Right lobe of liver (tissue), 6 donors: ENCODE results near the gene RANBP17. TPM values are rescaled to one million over a fixed set of nuclear protein-coding genes. Genes with fewer than 3 reads are reported as not detected.
A peak's percentile ranks its signal among the peaks of the same experiment; 100 is the strongest.

Experiments used
- ATAC-seq, 4 donors: fragments of 200-7000 bp; cut with Tn5 transposase; one replicate each; pipeline ENCODE4 v1.9.1; 2020; ENCODE audit warnings: mild to moderate bottlenecking in 4 of 4, moderate library complexity in 4 of 4
- DNase-seq, 3 donors: peaks; one replicate each; pipeline ENCODE4 v3.0.0-alpha.2; 2020
- H3K27ac ChIP-seq, 3 donors: fragments of 200-600 bp; one replicate each; pipeline ENCODE4 v1.8.0; 2022
- H3K27me3 ChIP-seq, 2 donors: fragments of 200-600 bp; one replicate each; pipeline ENCODE4 v1.8.0; 2022
- H3K36me3 ChIP-seq, 4 donors: fragments of 200-600 bp; sonication (generic) in 1 of 4; one replicate each; pipeline versions ENCODE4 v1.5.1 to v1.8.0; 2017 to 2022; ENCODE audit warnings: control low read depth in 1 of 4
- H3K4me1 ChIP-seq, 4 donors: fragments of 200-600 bp; sonication (generic) in 1 of 4; one replicate each; pipeline versions ENCODE4 v1.5.1 to v1.8.0; 2017 to 2022; ENCODE audit warnings: control low read depth in 1 of 4
- H3K4me3 ChIP-seq, 3 donors: fragments of 200-600 bp; one replicate each; pipeline ENCODE4 v1.8.0; 2022
- H3K9me3 ChIP-seq, 4 donors: fragments of 200-600 bp; sonication (generic) in 1 of 4; one replicate each; pipeline versions ENCODE4 v1.5.1 to v1.8.0; 2017 to 2022; ENCODE audit warnings: control low read depth in 1 of 4
- POLR2A ChIP-seq: fragments of 450-650 bp; IDR thresholded peaks from one replicate; pipeline ENCODE4 v1.6.1; 2017; ENCODE audit warnings: antibody characterized with exemption, mild to moderate bottlenecking
- WGBS: methylation state at CpG from one replicate; pipeline ENCODE4 v1.1.6; 2018; ENCODE audit warnings: low coverage, low lambda C conversion rate; ENCODE audit not compliant: insufficient coverage; ENCODE audit errors: missing lambda C conversion rate; 5-methylcytosine and 5-hydroxymethylcytosine counted together
- intact Hi-C, 2 donors: fragments of 100-400 bp; cut with DNase I; formaldehyde crosslinking; loops; one replicate each; pipeline versions ENCODE4 v1.11.2 to v1.14.1; 2022
- total RNA-seq, 6 experiments: library from RNA; depleted of rRNA in 2 of 6; stranded (reverse); fragments of >200 nt in 2 of 6; fragmentation: NEBNext Ultra II Directional in 3 of 6; extraction: Animal tissue kit (Norgen Biotek cat#: 25700) in 3 of 6; gene quantifications; one replicate each; pipeline versions ENCODE4 v1.1.0 to v1.2.4, GENCODE V29; 2016 to 2023
- TF ChIP-seq, protein P1 (sequence below), 4 donors: fragments of 200-600 bp in 3 of 4; fragments of 450-650 bp in 1 of 4; IDR thresholded peaks; one replicate each; pipeline versions ENCODE4 v1.5.1 to v1.8.0; 2016 to 2022; ENCODE audit warnings: antibody characterized with exemption in 4 of 4, mild to moderate bottlenecking in 2 of 4
- donor health status: DM: no; HTN: yes; CAD: no.
- donor health status: DM: no; HTN: no; CAD: no.
- donor health status: DM: no; HTN: no; CAD: no.
- donor health status: DM: no; HTN: yes; CAD: no.
- donor health status: DM: no; HTN: yes; CAD: no.

RANBP17 gene
- total RNA-seq, 6 experiments from 2014 or later = 1.5 to 5.7 (median 4.7) TPM

DNA sequence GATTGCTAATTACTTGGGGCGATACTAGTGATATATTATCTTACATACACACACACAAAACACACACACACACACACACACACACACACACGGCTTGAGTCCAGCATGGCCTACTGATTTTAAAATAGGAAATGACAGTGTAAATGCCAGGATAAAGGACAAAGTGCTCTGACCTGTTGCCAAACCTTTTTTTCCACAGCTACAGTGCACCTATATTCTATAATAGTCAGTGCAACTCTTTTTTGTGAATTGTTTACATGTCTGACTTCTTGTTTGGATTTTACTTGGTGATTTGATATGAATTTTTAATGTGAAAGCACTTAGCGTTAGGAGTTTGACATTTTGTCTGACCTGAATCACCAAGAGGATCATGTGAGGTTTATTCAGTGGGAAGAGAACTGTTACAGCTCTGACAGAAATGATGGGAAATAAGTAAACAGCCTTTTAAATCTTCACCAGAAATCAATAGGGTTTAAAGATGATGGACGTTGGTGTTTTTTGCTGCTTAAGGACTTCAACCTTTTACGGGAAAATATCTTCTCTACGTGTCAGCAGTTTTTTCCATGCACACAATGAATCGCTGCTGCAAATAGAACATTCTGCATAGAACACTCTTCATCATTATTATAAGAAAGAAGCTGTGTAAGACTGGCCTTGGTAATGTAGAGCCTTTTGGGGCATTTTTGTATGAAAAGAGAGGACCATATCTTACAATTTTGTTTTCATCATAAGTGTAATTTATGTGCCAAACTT is 218.5 kb downstream of the RANBP17 start:
- 22% methylated on average over 7 of the region's 7 CpGs for WGBS
- no peak for TF ChIP-seq POLR2A
- TF ChIP-seq, protein P1, sequence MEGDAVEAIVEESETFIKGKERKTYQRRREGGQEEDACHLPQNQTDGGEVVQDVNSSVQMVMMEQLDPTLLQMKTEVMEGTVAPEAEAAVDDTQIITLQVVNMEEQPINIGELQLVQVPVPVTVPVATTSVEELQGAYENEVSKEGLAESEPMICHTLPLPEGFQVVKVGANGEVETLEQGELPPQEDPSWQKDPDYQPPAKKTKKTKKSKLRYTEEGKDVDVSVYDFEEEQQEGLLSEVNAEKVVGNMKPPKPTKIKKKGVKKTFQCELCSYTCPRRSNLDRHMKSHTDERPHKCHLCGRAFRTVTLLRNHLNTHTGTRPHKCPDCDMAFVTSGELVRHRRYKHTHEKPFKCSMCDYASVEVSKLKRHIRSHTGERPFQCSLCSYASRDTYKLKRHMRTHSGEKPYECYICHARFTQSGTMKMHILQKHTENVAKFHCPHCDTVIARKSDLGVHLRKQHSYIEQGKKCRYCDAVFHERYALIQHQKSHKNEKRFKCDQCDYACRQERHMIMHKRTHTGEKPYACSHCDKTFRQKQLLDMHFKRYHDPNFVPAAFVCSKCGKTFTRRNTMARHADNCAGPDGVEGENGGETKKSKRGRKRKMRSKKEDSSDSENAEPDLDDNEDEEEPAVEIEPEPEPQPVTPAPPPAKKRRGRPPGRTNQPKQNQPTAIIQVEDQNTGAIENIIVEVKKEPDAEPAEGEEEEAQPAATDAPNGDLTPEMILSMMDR (IDR thresholded peaks at IDR 0.05) = no peak
- H3K9me3 ChIP-seq = no peaks in the 10 kb centered on the region
- peak overlapping the region in 1 of 3 donors; percentile 78 for H3K27ac ChIP-seq
- intact Hi-C loops = no loop called here
- peaks cover 0 to 15% (median 0%) of the 10 kb centered on the region in 4 donors for H3K4me1 ChIP-seq
- DNase-seq (peak in 1 of 3 donors; percentile 62), ATAC-seq (peak; percentile 77 to 87 (median 84))
- no peaks in the 10 kb centered on the region for H3K27me3 ChIP-seq
- no peaks in the 10 kb centered on the region for H3K36me3 ChIP-seq
- H3K4me3 ChIP-seq = no peak overlapping the region

DNA sequence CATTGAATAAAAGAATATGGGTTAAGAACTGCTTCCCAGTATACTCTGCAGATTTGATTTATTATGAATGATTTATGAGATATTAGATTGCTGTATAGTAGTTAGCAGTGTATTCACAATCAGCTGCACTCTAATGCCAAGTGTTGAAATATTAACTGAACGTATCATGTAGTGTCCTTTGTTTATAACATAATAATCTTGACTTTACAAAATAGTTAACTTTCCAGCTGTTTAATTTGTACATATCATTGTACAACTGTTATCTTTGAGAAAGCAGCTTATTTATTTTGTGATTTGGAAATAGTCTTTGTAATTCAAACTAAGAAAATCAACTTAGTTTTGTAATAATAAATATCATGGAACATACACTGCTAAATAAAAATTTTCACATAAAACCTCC is 219.5 kb downstream of the RANBP17 start:
- ATAC-seq (peak in 3 of 4 donors; percentile 16 to 58 (median 36)), DNase-seq (no peak)
- H3K4me3 ChIP-seq = no peak overlapping the region
- peak overlapping the region in 1 of 3 donors; percentile 78 for H3K27ac ChIP-seq
- peaks cover 0 to 15% (median 0%) of the 10 kb centered on the region in 4 donors for H3K4me1 ChIP-seq
- 22% methylated on average over 1 of the region's 1 CpG for WGBS
- TF ChIP-seq, protein P1 (IDR thresholded peaks at IDR 0.05) = no peak
- no peak for TF ChIP-seq POLR2A
- no peaks in the 10 kb centered on the region for H3K36me3 ChIP-seq
- intact Hi-C loops = no loop called here
- no peaks in the 10 kb centered on the region for H3K27me3 ChIP-seq
- H3K9me3 ChIP-seq = no peaks in the 10 kb centered on the region

DNA sequence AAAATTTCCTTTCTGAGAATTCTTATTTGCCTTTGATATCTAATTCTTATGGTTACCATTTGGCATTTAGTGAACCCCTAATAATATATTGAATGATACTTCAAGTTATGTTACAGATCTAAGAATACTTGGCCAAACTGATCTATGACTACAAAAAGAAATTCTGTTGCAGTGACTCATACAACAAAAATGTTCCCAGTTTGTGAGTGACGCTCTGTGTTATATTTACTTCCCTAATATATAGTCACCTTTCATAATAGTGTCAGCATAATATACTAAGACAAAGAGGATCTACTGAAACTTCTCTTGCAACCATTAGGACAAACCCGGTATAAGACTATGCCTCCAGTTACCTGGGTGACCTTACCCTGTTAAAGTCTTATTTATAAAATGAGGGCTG is 230.4 kb downstream of the RANBP17 start:
- 55% methylated on average over 2 of the region's 2 CpGs for WGBS
- TF ChIP-seq POLR2A = no peak
- TF ChIP-seq, protein P1 (IDR thresholded peaks at IDR 0.05) = no peak
- no peak for DNase-seq
- Histone ChIP-seq H3K27me3 (no peaks in the 10 kb centered on the region), H3K9me3 (no peaks in the 10 kb centered on the region), H3K4me3 (no peak overlapping the region), H3K27ac (no peak overlapping the region), H3K4me1 (no peaks in the 10 kb centered on the region), H3K36me3 (no peaks in the 10 kb centered on the region)
- intact Hi-C loops = no loop called here
- no peak for ATAC-seq

DNA sequence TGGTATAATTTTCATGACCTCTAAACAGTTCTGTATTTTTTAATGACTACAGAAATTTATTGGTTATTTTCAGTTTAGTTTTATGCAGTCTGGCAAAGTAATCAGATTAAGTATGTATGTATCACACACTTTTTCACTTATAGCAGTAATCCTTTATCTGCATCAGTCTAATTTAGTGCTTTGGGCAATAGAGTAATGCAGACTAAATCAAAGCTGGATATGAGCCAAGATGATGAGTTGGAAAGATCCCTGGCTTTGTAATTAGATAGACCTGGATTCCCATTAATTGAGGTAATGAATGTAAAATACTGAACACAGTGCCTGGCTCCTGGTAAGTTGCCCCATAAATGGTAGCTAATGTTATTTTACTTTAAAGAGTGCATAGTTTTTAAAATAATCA is 231.8 kb downstream of the RANBP17 start:
- Histone ChIP-seq H3K27me3 (no peaks in the 10 kb centered on the region), H3K4me3 (no peak overlapping the region), H3K4me1 (no peaks in the 10 kb centered on the region), H3K27ac (no peak overlapping the region), H3K36me3 (no peaks in the 10 kb centered on the region), H3K9me3 (no peaks in the 10 kb centered on the region)
- ATAC-seq = no peak
- TF ChIP-seq POLR2A = no peak
- TF ChIP-seq, protein P1 (IDR thresholded peaks at IDR 0.05) = no peak
- intact Hi-C loops = no loop called here
- no peak for DNase-seq
